Activated B cell treated with CpG ODN at 0.5 μM for 24 hours (primary cell): ENCODE data around the gene SORBS1. TPM values are rescaled to one million over a fixed set of nuclear protein-coding genes. Genes with fewer than 3 reads are reported as not detected.

Experiments
- ATAC-seq: fragments of 200-7000 bp; cut with Tn5 transposase; one replicate; pipeline ENCODE4 v1.10.0; 2021; ENCODE audit warnings: low read depth, mild to moderate bottlenecking, moderate library complexity
- CTCF ChIA-PET: fragments of 350-600 bp; sonication (Branson Sonifier 250); formaldehyde crosslinking; loops from one replicate; lab custom pipeline; 2021; ENCODE audit warnings: antibody characterized with exemption; lab: Charles Lee
- POLR2A ChIA-PET: fragments of 350-600 bp; sonication (Branson Sonifier 250); formaldehyde crosslinking; loops from one replicate; lab custom pipeline; 2021; ENCODE audit warnings: antibody characterized with exemption; lab: Charles Lee
- DNase-seq: peaks from one replicate; pipeline ENCODE4 v3.0.0; 2022
- H3K27ac Mint-ChIP-seq: one replicate; pipeline ENCODE4 v1.8.0; 2020; ENCODE audit warnings: mixed read lengths
- H3K27me3 Mint-ChIP-seq: one replicate; pipeline ENCODE4 v1.8.0; 2021; ENCODE audit warnings: mixed read lengths
- H3K36me3 Mint-ChIP-seq: one replicate; pipeline ENCODE4 v1.8.0; 2021; ENCODE audit warnings: low read depth, mixed read lengths
- H3K4me1 Mint-ChIP-seq: one replicate; pipeline ENCODE4 v1.8.0; 2021; ENCODE audit warnings: mixed read lengths
- H3K4me3 Mint-ChIP-seq: one replicate; pipeline ENCODE4 v1.8.0; 2020; ENCODE audit warnings: mild to moderate bottlenecking, mixed read lengths
- H3K9me3 Mint-ChIP-seq: one replicate; pipeline ENCODE4 v1.8.0; 2020; ENCODE audit warnings: mixed read lengths
- intact Hi-C: fragments of 100-400 bp; cut with micrococcal nuclease; formaldehyde crosslinking; loops from one replicate; pipeline ENCODE4 v1.15.1; 2024
- total RNA-seq: library from RNA; stranded (reverse); gene quantifications from 2 replicates; pipeline ENCODE4 v1.2.3, GENCODE V29; 2022
- TF ChIP-seq, protein P1 (sequence below): fragments of 200-600 bp; IDR thresholded peaks from one replicate; pipeline ENCODE4 v1.8.0; 2022; ENCODE audit warnings: antibody characterized with exemption, mild to moderate bottlenecking

Gene SORBS1
- total RNA-seq, 1 donor from 2014 or later, result 0.42 TPM

DNA sequence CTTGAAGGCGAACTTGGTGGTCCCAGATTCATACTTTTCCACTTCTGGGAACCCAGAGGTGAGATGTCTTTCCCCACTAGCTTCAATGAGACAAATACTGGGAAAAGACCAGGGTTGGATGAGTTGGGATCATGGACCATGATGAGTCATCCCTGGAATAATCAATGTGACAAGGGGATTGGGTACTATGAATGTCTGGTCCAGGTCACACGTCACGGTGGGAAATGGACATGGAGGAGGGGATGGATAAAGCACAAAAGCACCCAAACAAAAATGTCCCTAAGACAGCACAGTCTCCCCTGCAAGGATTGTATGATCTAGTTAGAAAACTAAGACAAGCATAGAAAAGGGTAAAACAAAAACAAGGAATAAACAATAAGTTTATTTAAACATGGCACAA is 12.4 kb upstream of the SORBS1 start:
- TF ChIP-seq, protein P1, sequence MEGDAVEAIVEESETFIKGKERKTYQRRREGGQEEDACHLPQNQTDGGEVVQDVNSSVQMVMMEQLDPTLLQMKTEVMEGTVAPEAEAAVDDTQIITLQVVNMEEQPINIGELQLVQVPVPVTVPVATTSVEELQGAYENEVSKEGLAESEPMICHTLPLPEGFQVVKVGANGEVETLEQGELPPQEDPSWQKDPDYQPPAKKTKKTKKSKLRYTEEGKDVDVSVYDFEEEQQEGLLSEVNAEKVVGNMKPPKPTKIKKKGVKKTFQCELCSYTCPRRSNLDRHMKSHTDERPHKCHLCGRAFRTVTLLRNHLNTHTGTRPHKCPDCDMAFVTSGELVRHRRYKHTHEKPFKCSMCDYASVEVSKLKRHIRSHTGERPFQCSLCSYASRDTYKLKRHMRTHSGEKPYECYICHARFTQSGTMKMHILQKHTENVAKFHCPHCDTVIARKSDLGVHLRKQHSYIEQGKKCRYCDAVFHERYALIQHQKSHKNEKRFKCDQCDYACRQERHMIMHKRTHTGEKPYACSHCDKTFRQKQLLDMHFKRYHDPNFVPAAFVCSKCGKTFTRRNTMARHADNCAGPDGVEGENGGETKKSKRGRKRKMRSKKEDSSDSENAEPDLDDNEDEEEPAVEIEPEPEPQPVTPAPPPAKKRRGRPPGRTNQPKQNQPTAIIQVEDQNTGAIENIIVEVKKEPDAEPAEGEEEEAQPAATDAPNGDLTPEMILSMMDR, result no peak
- no peak for DNase-seq
- Mint-ChIP-seq H3K27ac (no peak overlapping the region), H3K4me1 (no peaks in the 10 kb centered on the region), H3K4me3 (no peak overlapping the region), H3K36me3 (no peaks in the 10 kb centered on the region), H3K9me3 (no peaks in the 10 kb centered on the region), H3K27me3 (peaks cover 7% of the 10 kb centered on the region)
- ATAC-seq, result no peak
- intact Hi-C loops, result no loop called here
- ChIA-PET POLR2A (no interaction called here), CTCF (no interaction called here)

DNA sequence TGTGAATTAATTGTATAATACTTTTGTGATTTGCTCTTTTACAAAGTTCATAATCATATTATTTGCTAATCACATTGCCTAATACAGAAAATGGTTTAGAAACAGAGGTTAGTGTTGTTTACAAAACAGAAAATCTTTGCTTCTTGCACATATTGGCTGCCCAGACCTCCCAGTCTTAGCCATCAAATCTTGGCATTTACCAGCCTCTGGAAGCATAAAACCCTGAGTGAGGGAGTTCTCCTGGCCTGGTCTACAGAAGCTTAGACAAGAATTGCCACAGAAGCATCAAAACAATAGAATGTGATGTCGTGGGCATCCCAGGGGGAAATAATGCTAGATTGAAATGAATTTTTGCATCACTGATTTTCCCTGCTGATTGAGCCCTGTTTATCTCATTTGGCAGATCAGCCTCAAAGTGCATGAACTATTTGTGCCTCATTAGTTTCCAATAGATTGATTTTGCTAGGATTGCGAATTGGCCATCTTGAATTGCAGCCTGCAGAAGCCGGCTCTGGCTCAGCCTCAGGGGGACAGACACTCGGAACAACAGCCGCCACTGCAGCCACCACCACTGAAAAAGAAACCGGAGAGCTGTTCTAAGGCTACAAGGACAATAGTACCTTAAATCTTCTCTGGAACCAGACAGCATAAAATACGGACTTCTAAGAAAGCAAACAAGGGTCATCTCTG is 11.1 kb upstream of the SORBS1 start:
- intact Hi-C loops, result no loop called here
- Mint-ChIP-seq H3K27ac (no peak overlapping the region), H3K36me3 (no peaks in the 10 kb centered on the region), H3K4me1 (no peaks in the 10 kb centered on the region), H3K27me3 (peaks cover 3% of the 10 kb centered on the region), H3K4me3 (no peak overlapping the region), H3K9me3 (no peaks in the 10 kb centered on the region)
- ATAC-seq (no peak), DNase-seq (no peak)
- POLR2A ChIA-PET, result no interaction called here
- CTCF ChIA-PET, result no interaction called here
- TF ChIP-seq, protein P1, result no peak

DNA sequence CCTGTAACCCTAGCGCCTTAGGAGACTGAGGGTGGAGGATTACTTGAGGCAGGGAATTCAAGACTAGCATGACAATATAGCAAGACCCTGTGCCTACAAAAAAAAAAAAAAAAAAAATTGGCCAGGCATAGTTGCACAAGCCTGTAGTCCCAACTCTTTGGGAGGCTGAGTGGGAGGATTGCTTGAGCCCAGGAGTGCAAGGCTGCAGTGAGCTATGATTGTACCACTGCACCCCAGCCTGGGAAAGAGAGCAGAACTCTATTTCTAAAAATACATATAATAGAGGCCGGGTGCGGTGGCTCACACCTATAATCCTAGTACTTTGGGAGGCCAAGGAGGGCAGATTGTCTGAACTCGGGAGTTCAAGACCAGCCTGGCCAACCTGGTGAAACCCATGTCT is 10.2 kb upstream of the SORBS1 start:
- TF ChIP-seq, protein P1, result no peak
- peaks cover 3% of the 10 kb centered on the region for H3K27me3 Mint-ChIP-seq
- DNase-seq (no peak), ATAC-seq (no peak)
- H3K4me1 Mint-ChIP-seq, result no peaks in the 10 kb centered on the region
- H3K27ac Mint-ChIP-seq, result no peak overlapping the region
- H3K36me3 Mint-ChIP-seq, result no peaks in the 10 kb centered on the region
- CTCF ChIA-PET, result no interaction called here
- H3K9me3 Mint-ChIP-seq, result no peaks in the 10 kb centered on the region
- intact Hi-C loops, result no loop called here
- H3K4me3 Mint-ChIP-seq, result no peak overlapping the region
- POLR2A ChIA-PET, result no interaction called here

DNA sequence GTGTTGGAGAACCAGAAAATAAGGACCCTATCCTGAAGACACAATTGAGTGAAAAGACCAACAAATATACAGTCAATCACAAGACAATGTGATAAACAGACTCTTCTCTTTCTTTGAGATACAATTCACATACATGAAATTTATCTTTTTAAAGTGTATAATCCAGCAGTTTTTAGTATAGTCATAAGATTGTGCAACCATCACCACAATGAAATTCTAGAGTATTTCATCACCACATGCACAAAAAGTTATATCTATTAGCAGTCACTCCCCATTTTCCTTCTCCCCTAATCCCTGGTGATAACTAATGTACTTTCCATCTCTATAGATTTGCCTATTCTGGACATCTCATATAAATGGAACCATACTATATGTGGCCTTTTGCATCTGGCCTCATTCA is 8.2 kb upstream of the SORBS1 start:
- Mint-ChIP-seq H3K4me1 (no peaks in the 10 kb centered on the region), H3K27ac (no peak overlapping the region), H3K36me3 (no peaks in the 10 kb centered on the region), H3K27me3 (peaks cover 7% of the 10 kb centered on the region), H3K9me3 (no peaks in the 10 kb centered on the region), H3K4me3 (no peak overlapping the region)
- ChIA-PET POLR2A (no interaction called here), CTCF (no interaction called here)
- TF ChIP-seq, protein P1, result no peak
- ATAC-seq (no peak), DNase-seq (no peak)
- intact Hi-C loops, result no loop called here

DNA sequence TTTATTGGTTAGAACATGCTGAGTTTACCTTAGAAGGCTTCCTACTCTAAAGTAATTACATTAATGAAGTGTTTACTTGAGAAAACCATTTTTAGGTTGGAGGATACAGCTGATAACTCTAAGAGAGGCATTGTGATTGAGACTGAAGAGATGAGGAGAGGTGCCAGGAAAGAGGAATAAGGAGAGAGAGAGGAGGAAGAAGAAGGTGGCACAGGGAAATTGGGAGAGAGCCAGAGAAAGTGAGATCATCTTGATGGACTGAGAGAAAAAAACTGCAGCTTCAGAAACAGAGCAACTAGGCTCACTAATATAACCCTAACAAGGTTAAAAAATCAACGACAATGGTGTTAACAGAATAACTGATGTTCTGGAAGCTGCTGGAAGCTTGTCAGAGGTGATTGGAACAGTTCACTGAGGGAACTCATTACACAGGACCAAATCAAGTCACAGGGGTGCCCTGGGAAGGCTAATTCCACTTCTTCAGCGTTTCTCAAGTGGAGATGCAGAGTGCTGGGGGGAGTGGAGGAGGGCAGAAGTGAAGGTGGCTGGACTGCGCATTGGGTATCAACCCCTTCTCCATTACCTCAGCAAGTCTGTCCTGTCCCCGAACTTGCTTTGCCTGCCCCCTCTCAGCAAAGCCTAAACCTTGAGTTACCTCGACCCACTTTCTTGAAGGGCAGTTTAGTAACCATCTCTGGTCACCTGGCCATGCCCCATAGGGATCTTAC is 6.9 kb upstream of the SORBS1 start:
- ATAC-seq (no peak), DNase-seq (no peak)
- H3K36me3 Mint-ChIP-seq, result no peaks in the 10 kb centered on the region
- no peaks in the 10 kb centered on the region for H3K4me1 Mint-ChIP-seq
- no peaks in the 10 kb centered on the region for H3K9me3 Mint-ChIP-seq
- ChIA-PET CTCF (no interaction called here), POLR2A (no interaction called here)
- TF ChIP-seq, protein P1, result no peak
- H3K27ac Mint-ChIP-seq, result no peak overlapping the region
- H3K27me3 Mint-ChIP-seq, result peaks cover 7% of the 10 kb centered on the region
- intact Hi-C loops, result no loop called here
- H3K4me3 Mint-ChIP-seq, result no peak overlapping the region
